GM13976 (cell line): ENCODE data around the gene LYPD8.
"Not testable (repeated sequence)": the region's sequence is repeated elsewhere in the genome, so short reads cannot be mapped to it uniquely, and the experiment has no call there.

ENCODE experiments used
- DNase-seq: peaks from one replicate; pipeline ENCODE4 v3.0.0; 2012; ENCODE audit warnings: low spot score
- CTCF ChIP-seq: IDR thresholded peaks from 2 replicates; pipeline ENCODE4 v1.5.1; 2012; ENCODE audit warnings: borderline replicate concordance, mild to moderate bottlenecking; ENCODE audit not compliant: insufficient read depth; ENCODE audit errors: extremely low read depth, missing control alignments, control extremely low read depth
- in situ Hi-C: fragments of 300-500 bp; cut with MboI; formaldehyde crosslinking; loops from one replicate; pipeline ENCODE4 v1.12.0; 2022; ENCODE audit warnings: low sequenced_read_pairs, mixed read lengths, inconsistent platforms; ENCODE audit not compliant: unreplicated experiment

Gene LYPD8

GRCh38 chr1:248755517-248755916 lies at the start of gene LYPD8:
Gene LYPD8 (minus strand): TSS chr1:248755759. CDS start chr1:248751081, 4,678 bp downstream.
- no peak for TF ChIP-seq CTCF
- in situ Hi-C loops: no loop called here
- DNase-seq: no peak

GRCh38 chr1:248804771-248805681 lies 49.5 kb upstream of the LYPD8 start:
- in situ Hi-C loops: no loop called here
- TF ChIP-seq CTCF: no peak
- peak; percentile 73 for DNase-seq

GRCh38 chr1:248803501-248803900 lies 47.9 kb upstream of the LYPD8 start:
- DNase-seq, in situ Hi-C loops: not testable (repeated sequence)

- no peak for TF ChIP-seq CTCF
- DNase-seq: no peak
- in situ Hi-C loops: no loop called here
Measured at GRCh38 chr1:248802454-248802853, 46.9 kb upstream of the LYPD8 start.

- no peak for TF ChIP-seq CTCF
- in situ Hi-C loops: no loop called here
- no peak for DNase-seq
Measured at GRCh38 chr1:248800459-248800858, 44.9 kb upstream of the LYPD8 start.

- TF ChIP-seq CTCF: no peak
- in situ Hi-C loops: no loop called here
- DNase-seq: no peak
Measured at GRCh38 chr1:248798791-248799190, 43.2 kb upstream of the LYPD8 start.

- DNase-seq, in situ Hi-C loops: not testable (repeated sequence)
Measured at GRCh38 chr1:248794663-248795062, 39.1 kb upstream of the LYPD8 start.
